Hematopoietic multipotent progenitor cell treated with erythropoietin and hydrocortisone succinate and interleukin-3 and kit ligand, for 8 days (in vitro differentiated cells): ENCODE measurements around the gene CHMP6.
A peak's percentile ranks its signal among the peaks of the same experiment; 100 is the strongest.

Experiments used
- DNase-seq: peaks from one replicate; pipeline ENCODE4 v3.0.0-alpha.2; 2015

Gene CHMP6

GRCh38 chr17:81032641-81033480 is 41.2 kb downstream of the CHMP6 start:
- no peak for DNase-seq

- no peak for DNase-seq
Observed at GRCh38 chr17:81033535-81034167, 42.0 kb downstream of the CHMP6 start.

GRCh38 chr17:81034168-81034777 is 42.6 kb downstream of the CHMP6 start:
- no peak for DNase-seq

- peak; percentile 85 for DNase-seq
Observed at GRCh38 chr17:81034779-81035520, 43.3 kb downstream of the CHMP6 start, which contains the start of gene BAIAP2. Gene BAIAP2, plus strand, starts transcription at chr17:81035151. Its CDS starts 104 bp downstream, at chr17:81035255.

GRCh38 chr17:81035521-81036196 is 44.0 kb downstream of the CHMP6 start:
- no peak for DNase-seq

- DNase-seq: no peak
Observed at GRCh38 chr17:81036197-81036941, 44.7 kb downstream of the CHMP6 start.

GRCh38 chr17:81037026-81037797 is 45.6 kb downstream of the CHMP6 start:
- no peak for DNase-seq

- no peak for DNase-seq
Observed at GRCh38 chr17:81037798-81038733, 46.4 kb downstream of the CHMP6 start.

- DNase-seq: no peak
Observed at GRCh38 chr17:81039096-81039495, 47.5 kb downstream of the CHMP6 start.

GRCh38 chr17:81039854-81040758 is 48.5 kb downstream of the CHMP6 start:
- DNase-seq: no peak

- DNase-seq: peak; percentile 31
Observed at GRCh38 chr17:81040791-81041337, 49.2 kb downstream of the CHMP6 start.

GRCh38 chr17:81042606-81043005 is 51.0 kb downstream of the CHMP6 start:
- no peak for DNase-seq

- no peak for DNase-seq
Observed at GRCh38 chr17:81043319-81043724, 51.7 kb downstream of the CHMP6 start.

GRCh38 chr17:81043725-81044427 is 52.2 kb downstream of the CHMP6 start:
- DNase-seq: no peak

- DNase-seq: no peak
Observed at GRCh38 chr17:81044428-81044763, 52.8 kb downstream of the CHMP6 start.

- no peak for DNase-seq
Observed at GRCh38 chr17:81044764-81045589, 53.3 kb downstream of the CHMP6 start.

- DNase-seq: no peak
Observed at GRCh38 chr17:81045590-81046095, 54.0 kb downstream of the CHMP6 start.
